Measurements from ENCODE around the gene NR4A1. TPM values are rescaled to one million over a fixed set of nuclear protein-coding genes. Genes with fewer than 3 reads are reported as not detected.

Gene NR4A1
- total RNA-seq, 1 donor from 2014 or later: 688 TPM

- intact Hi-C loops (cut with DNase I): no loop called here
- ATAC-seq: no peak
- peak; percentile 73 for DNase-seq (ENCODE audit: low spot score)
Measured at GRCh38 chr12:52054833-52055730, 3.8 kb downstream of the NR4A1 start.

GRCh38 chr12:52055731-52056711 lies 4.8 kb downstream of the NR4A1 start:
- DNase-seq (ENCODE audit: low spot score) (peak; percentile 81), ATAC-seq (peak; percentile 0)
- intact Hi-C loops (cut with DNase I): no loop called here

- intact Hi-C loops (cut with DNase I): no loop called here
- DNase-seq (ENCODE audit: low spot score): peak; percentile 71
Measured at GRCh38 chr12:52056801-52057637, 5.8 kb downstream of the NR4A1 start.

GRCh38 chr12:52057638-52058576 lies 6.7 kb downstream of the NR4A1 start:
- intact Hi-C loops (cut with DNase I): no loop called here
- DNase-seq (ENCODE audit: low spot score) (no peak), ATAC-seq (no peak)

More at GRCh38 chr12:52056801-52057637, 5.8 kb downstream of the NR4A1 start:
- ATAC-seq: peak; percentile 1

- intact Hi-C loops (cut with DNase I): no loop called here
- ATAC-seq (peak; percentile 5), DNase-seq (ENCODE audit: low spot score) (peak; percentile 80)
Measured at GRCh38 chr12:52058631-52059361, 7.6 kb downstream of the NR4A1 start.

GRCh38 chr12:52059582-52060497 lies 8.6 kb downstream of the NR4A1 start:
- DNase-seq (ENCODE audit: low spot score): no peak
- ATAC-seq: peak; percentile 7

GRCh38 chr12:52060498-52061177 lies 9.4 kb downstream of the NR4A1 start:
- intact Hi-C loops (cut with DNase I): no loop called here
- peak; percentile 63 for DNase-seq (ENCODE audit: low spot score)
- peak; percentile 0 for ATAC-seq

More at GRCh38 chr12:52059582-52060497, 8.6 kb downstream of the NR4A1 start:
- intact Hi-C loops (cut with DNase I): no loop called here

- DNase-seq (ENCODE audit: low spot score) (peak; percentile 85), ATAC-seq (peak; percentile 1)
- intact Hi-C loops (cut with DNase I): no loop called here
Measured at GRCh38 chr12:52061470-52062166, 10.4 kb downstream of the NR4A1 start.

GRCh38 chr12:52062167-52063081 lies 11.2 kb downstream of the NR4A1 start:
- DNase-seq (ENCODE audit: low spot score): no peak
- ATAC-seq: no peak
- intact Hi-C loops (cut with DNase I): no loop called here

GRCh38 chr12:52063082-52063924 lies 12.1 kb downstream of the NR4A1 start:
- ATAC-seq: no peak
- intact Hi-C loops (cut with DNase I): no loop called here
- DNase-seq (ENCODE audit: low spot score): peak; percentile 74

- ATAC-seq (peak; percentile 6), DNase-seq (ENCODE audit: low spot score) (peak; percentile 83)
Measured at GRCh38 chr12:52063981-52064649, 12.9 kb downstream of the NR4A1 start.

GRCh38 chr12:52066346-52067080 lies 15.3 kb downstream of the NR4A1 start:
- intact Hi-C loops (cut with DNase I): no loop called here
- DNase-seq (ENCODE audit: low spot score): no peak
- no peak for ATAC-seq

More at GRCh38 chr12:52063981-52064649, 12.9 kb downstream of the NR4A1 start:
- intact Hi-C loops (cut with DNase I): no loop called here
